NCI-H446 (cell line): ENCODE results near the gene GALNT2.

Experiments
- DNase-seq, 2 experiments: peaks; one replicate each; lab custom pipeline; 2025; lab: John Stamatoyannopoulos, UW

GALNT2 gene

GRCh38 chr1:230112782-230113181, 45.7 kb downstream of the GALNT2 start:
- DNase-seq: no peak

DNA sequence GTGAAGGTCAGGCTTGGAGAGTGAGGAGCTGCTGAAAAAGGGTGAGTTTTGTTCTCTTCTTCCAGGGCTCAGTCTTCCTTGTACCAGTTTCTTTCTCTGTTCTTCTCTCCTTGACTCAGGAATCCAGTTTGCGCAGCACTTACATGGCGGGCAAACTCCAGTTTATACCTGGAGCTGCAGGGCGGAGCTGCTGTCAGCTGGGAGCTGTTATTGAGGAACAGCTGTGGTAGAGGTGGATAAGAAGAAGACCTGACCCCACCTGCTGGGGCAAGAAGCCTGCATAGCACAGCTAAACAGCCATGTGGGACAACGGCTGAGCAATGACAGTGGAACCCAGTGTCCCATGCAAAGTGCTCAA, 46.2 kb downstream of the GALNT2 start:
- DNase-seq: no peak

DNA sequence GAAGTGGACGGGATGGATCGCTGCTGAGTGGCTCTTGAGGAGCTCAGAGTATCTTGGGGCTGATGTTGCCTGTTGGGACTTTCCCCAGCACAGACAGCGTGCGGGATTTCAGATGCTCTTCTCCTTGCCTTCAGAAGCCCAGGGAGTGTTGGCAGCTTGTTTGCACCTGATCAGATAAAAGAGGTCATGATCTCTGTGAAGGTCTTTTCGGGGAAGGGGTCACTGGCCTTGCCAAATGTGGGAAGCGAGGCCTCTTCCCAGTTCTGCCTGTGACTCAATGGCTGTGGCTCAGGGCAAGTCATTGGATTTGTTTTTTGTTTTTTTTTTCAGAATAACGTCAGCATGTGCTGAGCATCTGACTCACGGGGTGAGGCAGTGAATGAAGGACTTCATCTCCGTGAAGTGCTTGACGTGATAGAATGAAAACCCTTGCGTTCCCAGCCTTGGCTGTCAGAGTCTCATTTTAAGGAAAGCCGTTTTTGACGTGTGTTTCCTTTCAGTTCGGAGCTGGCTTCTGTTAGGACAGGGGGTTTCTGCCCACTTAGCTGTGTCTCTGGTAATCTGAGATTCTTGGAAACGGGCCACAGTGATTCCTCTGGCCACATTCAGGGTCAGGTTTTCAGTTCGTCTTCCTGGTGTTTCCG, 46.7 kb downstream of the GALNT2 start:
- DNase-seq: no peak

- no peak for DNase-seq
Observed at GRCh38 chr1:230114237-230114651, 47.2 kb downstream of the GALNT2 start.

GRCh38 chr1:230117694-230118093, 50.7 kb downstream of the GALNT2 start:
- no peak for DNase-seq

DNA sequence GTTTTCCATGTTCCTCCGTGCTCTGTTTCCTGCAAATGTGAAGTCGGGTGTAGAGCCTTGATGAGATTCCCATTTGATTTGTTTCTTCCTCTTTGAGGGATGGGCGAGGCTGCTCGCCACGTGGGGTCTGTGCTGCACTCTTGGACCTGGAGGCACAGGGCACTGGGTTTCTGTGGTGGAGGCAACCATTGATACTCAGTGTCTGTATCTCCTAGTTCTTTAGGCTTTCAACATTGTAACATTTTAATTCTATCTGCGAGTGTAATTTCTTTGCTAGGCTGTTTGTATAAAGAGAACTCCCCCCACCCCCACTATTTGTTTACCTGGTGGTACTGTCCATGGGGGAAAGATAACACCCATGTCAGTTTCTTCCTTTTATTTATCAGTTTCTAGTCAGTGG, 52.3 kb downstream of the GALNT2 start:
- no peak for DNase-seq

GRCh38 chr1:230120289-230120920, 53.4 kb downstream of the GALNT2 start:
- no peak for DNase-seq

- DNase-seq: peak in 1 of 2 experiments; percentile 12
Observed at GRCh38 chr1:230120921-230121381, 53.9 kb downstream of the GALNT2 start.

DNA sequence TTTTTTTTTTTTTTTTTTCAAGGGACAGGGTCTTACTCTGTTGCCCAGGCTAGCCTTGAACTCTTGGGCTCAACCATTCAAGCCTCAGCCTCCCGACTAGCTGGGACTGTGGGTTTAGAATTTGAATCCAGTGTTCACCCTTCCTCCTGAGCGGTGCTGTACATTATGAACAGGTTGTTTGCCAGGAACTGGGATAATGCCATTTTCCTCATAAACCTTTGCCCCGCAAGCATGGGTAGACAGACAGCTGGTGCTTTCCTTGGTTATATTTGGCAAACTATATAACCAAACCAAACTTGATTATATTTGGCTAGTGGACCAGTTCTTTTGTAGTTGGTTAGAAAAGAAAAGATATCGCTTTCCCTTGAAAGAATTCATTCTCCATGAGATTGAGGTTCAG, 54.9 kb downstream of the GALNT2 start:
- peak in 1 of 2 experiments; percentile 21 for DNase-seq

DNA sequence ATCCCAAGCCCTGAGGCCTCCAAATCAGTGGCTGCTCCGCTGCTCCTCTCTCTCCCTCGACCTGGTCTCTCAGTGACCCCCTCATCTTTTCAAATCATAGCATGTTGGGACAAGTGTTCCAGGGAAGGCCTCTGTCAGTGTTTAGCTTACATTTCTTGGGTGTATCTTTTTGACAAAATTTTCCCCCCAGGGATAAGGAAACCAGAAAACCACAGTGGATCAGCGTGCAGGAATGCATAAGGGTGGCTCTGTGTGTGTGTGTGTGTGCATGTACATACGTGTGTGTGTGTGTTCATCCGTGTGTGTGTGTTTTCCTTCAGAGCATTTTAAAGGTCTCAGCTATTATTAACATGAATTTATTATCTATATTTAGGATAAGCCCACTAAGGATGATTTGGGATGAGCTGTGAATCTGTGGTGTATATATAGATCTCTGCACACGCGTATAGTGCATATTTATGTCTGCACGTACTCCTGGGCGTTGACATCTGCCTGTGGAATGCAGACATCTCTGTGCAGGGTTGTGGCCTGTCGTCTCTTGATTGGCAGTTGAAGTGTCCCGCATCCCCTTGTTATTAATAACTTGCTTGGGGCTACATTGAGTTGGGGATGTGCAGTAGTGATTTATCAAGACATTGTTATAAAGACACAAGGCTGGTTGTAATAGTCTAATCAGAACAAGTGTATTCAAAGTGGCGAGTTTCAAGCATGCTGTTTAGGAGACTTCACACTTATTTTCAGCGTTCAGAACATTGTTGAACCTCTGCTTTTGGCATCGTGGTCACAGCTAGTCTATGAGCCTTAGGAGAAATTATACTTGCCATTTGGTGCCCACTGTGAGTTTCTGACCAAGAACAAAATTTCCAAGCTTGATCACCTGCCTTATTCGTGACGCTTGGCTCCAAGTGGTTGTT, 55.6 kb downstream of the GALNT2 start:
- no peak for DNase-seq

- DNase-seq: no peak
Observed at GRCh38 chr1:230123280-230124185, 56.5 kb downstream of the GALNT2 start.

- DNase-seq: no peak
Observed at GRCh38 chr1:230124186-230125128, 57.4 kb downstream of the GALNT2 start.

- DNase-seq: no peak
Observed at GRCh38 chr1:230125141-230125540, 58.1 kb downstream of the GALNT2 start.

DNA sequence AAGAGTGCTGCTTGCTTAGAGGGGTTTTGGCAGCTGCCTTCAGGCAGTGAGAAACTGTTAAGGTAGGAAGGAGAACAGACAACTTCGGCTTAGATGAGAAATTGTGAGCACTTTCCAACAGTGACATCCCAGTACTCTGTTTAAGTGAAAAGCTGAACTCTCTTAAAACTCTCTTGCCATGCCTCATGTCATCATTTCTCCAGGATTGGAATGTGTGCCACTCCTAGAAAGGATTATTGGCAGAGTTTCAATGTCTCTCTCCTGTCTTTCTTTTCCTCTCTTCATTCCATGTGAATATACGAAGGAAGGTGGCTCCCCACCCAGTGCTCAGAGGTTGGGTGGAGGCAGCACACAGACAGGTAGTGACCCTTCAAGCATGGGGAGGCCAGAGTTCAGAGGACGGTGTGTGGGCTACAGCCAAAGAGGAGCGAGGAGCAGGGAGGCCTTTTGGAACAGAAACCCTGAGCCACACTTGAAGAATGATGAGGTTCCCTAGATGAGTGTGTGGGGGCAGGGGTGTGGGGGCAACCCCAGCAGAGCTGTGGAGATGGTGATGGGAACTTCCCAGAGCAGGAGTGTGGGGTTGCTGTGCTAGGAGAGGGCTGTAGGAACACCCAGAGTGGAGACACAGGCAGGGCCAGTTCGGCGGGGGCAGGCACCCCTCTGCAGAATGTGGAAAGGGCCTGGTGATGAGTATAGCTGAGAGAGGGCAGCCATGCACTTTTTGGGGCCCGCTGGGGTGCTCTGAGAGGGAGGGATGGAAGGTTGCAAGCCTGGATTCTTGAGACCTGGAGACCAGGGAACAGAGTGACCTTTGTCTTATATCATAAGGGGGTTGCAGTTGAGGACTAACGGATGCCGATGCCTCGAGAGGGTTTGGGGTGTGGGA, 58.8 kb downstream of the GALNT2 start:
- peak in 1 of 2 experiments; percentile 14 for DNase-seq

- DNase-seq: no peak
Observed at GRCh38 chr1:230126529-230127104, 59.6 kb downstream of the GALNT2 start.

- DNase-seq: no peak
Observed at GRCh38 chr1:230127105-230128054, 60.3 kb downstream of the GALNT2 start.

DNA sequence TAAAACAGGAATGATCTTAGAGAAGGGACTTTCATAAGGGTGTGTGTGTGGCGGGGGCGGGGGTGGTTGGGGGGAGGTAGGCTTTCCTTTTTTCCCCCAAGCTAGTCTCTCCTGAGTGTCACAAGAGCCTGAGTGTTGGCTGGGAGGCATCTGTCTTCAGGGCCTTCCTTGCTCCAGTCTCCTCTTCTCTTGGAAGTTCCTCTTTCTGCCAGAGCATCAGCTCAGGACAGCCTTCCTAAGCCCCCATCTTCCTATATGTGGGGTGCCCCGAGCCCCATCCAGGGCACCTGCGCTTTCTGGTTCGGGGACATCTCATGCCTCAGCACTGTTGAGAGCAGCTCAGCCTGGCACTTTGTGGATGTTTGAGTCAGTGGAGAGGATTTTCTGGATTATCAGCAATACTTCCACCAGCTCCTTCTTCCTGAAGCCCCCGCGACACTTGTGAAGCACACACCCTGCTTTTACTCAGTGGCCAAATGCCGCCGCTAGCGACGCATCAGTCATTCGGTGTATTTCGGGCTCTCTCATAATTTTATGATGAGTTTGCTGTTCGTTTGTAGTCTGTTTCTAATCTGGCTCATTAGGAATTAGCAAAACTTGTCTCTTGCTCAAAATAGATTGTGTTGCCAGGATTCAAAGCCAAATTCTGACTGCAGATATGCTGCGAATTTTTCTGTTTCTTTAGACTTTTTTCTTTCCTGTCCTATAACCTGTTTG, 61.7 kb downstream of the GALNT2 start:
- no peak for DNase-seq
